GM21723 (cell line): ENCODE data around the gene MICU2.

Source experiments
- ATAC-seq: cut with Tn5 transposase; IDR thresholded peaks from one replicate; pipeline ENCODE4 v1.9.1; 2021; ENCODE audit warnings: mild to moderate bottlenecking, moderate library complexity; ENCODE audit not compliant: unreplicated experiment

Gene MICU2

DNA sequence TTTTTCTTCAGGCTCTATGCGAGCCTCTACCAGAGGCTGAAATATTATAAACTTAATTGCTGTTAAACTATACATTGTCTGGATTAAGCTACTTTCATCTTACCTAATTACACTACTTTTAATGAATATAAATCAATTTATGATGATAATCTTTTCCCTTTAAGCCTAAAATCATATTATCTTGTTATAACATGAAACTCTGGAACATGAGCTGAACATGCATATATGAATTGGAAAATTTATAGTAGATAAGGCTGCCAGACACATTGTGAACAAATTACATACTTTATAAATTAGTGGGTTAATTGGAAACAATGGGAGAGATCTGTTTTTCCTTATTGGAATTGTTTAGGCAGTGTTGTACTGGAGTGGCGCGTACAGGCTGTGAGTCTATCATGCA lies 99.6 kb downstream of the MICU2 start:
- no peak for ATAC-seq

DNA sequence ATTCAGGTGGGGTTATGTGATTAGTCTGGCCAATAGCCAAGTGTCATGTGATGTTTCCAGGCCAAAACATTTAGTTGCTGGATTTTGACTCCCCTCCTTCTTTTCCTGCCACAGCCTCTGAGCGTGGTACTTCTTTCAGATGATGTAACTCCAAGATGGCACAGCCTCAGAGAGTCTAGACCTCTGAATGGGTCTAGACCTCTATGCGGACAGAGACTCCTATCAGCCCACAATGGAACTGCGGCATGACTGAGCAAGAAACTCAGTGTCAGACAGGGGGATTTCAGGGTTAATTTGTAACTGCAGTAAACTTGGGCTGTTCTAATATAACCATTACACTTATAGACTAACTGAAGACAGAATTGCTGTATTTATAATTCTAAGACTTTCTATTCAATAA lies 102.3 kb downstream of the MICU2 start:
- ATAC-seq: no peak

DNA sequence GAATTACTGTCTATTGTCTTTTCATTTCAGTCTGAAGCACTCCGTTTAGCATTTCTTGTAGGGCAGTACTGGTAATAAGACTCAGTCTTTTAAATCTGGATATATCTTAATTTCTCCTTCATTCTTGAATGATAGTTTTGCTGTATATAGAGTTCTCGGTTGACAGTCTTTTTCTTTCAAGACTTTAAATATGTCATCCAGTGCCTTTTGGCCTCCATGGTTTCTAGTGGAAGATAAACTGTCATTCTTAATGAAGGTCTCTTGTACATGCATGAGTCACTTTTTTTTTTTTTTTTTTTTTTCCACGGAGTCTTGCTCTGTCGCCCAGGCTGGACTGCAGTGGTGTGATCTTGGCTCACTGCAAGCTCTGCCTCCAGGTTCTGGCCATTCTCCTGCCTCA lies 117.6 kb downstream of the MICU2 start:
- no peak for ATAC-seq

DNA sequence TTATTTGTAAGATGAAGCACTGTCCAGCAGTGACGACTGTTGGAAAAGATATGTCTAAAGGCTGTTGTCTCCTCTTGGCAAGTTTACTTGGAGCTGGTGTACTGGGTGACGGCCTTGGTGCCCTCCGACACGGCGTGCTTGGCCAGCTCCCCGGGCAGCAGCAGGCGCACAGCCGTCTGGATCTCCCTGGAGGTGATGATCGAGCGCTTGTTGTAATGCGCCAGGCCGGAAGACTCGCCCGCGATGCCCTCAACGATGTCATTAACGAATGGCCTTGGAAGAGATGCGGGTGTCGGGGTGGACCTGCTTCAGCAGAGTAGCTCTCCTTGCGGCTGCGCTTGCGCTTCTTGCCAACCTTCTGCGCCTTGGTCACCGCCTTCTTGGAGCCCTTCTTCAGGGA lies 120.2 kb downstream of the MICU2 start:
- no peak for ATAC-seq

DNA sequence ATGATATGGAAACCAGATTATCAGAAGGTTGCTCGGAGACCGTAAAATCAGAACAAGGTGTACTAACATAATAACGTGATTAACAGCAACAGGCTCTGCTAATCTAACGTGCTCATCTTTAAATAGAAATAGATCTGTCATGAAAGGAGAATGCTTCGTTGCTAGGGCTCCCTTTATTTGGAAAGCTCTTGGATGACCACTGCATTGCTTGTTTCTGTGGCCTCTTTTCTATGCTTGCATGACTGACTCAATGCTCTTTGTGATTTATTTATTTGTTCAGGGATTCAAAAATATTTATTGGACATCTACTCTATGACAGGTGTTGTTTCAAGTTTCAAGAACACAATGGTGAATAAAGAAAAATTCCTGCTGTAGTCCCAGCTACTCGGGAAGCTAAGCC lies 122.6 kb downstream of the MICU2 start:
- no peak for ATAC-seq

DNA sequence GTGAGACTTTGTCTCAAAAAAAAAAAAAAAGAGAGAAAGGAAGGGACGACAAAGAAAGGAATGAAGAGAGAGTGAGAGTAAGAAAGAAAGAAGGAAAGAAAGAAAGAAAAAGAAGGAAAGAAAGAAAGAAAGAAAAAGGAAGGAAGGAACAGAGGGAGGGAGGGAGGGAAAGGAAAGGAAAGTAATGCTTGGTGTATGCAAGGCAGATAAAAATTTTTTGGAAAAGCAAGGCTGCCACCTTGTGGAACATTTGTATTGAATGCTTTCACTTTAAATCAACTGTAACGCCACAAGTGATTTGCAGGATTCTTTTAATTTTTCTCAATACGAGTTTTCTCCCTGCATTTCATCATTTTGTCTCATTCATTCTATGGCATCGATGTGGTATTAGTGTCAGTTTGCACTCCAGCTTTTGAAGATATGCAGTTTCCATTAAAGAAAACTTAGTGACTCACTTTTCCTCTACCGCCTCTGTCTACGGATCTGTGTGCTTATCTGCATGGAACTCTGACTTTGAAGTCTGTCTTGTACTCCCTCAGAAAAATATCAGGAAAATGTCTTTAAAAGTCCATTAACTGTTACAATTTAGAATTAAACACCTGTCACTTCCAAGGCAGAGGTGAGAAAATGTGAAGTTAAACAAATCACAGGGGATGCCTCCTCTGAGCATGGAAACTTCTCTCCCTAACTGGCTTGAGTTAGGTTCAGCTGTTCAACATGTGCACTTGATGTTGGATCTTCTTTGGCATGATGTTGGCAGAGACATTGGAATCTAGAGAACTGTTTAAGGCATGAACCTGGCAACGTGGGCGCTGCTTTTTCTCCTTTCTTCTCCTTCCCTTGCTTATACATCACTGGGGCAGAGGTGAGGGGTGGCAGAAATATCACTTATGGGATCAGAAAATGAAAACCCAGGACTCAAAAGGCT lies 124.8 kb downstream of the MICU2 start:
- no peak for ATAC-seq

DNA sequence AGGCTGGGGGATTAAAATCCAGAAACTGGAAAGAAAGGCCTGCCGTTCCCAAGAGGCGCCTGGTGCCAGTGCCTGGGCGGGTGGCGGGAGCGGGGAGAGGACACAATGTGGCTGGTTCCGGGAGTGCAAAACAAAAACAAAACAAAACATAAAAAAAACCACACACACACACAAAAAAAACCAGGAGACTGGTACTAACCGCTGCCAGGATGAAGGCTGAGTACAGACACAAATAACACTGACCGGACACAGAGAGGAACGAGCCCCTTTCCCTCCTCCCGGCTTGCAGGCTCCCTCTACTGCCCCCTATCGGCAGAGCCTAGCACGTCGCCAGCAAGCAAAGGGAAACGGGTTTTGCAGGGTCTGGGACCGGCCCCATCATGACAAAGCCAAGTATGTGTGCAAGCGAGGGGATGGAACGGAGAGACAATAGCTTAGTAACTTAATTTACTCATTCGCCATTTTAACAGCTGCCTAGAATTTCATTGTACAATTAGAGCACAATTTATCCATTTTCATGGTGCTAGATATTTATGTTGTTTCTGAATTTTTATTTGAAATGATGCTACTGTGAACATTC lies 127.0 kb downstream of the MICU2 start:
- peak; percentile 87 for ATAC-seq

DNA sequence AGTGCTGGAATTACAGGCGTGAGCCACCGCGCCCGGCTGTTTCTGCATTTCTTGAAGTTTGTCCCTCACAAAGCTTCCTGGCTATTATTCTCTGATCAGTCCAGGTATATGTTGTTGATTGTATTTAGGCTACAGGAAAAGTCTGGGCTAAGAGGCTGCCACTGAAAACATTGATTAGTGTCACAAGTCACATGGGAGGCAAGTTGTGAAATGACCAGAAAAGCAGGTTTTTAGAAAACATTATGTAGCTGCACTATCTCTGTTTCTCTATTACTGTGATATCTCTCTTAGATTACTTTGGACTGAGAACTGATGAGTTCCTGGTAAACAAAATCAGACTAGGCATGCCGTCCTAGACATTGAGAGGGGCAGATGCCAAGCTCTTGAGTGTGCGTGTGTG lies 128.9 kb downstream of the MICU2 start:
- no peak for ATAC-seq

DNA sequence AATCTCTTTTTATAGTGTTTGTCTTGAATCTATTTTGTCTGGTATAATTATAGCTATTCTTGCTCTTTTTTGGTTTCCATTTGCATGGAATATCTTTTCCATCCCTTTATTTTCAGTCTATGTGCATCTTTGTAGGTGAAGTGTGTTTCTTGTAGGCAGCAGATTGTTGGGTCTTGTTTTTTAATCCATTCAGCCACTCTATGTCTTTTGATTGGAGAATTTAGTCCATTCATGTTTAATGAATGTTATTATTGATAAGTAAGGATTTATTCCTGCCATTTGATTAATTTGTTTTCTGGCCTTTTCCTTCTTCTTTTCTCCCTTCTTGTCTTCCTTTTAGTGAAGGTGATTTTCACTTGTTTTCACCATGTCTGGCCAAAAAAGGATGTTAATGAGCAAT lies 133.2 kb downstream of the MICU2 start:
- ATAC-seq: no peak

DNA sequence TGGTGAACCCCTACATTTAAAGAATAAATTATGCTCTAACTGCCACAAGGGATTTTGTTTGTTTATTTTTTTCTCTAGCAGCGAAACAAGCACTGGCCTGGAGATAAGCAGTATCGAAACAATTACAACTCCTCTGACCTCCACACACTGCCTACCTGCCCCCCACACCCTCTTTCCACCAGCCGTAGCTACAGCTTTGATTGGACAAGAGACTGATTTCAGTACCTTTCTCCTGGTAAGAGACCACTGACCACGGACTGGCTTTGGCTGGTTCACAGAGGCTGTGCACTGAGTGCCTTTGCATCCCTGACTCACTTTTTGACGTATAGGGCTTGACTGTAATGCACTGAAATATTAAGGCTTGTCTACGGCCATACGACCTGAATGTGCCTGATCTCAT lies 137.4 kb downstream of the MICU2 start:
- no peak for ATAC-seq

DNA sequence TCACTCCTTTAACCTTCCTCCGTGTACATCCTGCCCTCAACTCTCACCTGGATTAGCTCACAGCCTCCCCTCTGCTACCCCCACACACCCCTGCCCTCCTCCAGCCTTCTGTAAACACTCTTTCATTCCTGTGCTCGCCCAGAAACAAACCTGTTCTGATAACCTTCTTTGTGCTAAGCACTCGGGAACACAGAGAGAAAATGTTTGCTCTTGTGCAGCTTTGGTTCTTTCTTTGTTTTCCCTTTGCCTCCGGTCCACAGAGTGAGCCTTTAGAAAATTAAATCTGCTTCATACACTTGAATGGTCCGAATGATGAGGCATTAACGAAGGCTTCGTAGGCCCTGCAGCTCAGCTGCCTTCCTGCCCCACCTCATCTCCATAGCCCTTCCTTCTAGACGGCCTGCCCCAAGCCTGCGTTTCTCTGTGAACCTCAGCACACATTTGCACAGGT lies 138.2 kb downstream of the MICU2 start:
- no peak for ATAC-seq

DNA sequence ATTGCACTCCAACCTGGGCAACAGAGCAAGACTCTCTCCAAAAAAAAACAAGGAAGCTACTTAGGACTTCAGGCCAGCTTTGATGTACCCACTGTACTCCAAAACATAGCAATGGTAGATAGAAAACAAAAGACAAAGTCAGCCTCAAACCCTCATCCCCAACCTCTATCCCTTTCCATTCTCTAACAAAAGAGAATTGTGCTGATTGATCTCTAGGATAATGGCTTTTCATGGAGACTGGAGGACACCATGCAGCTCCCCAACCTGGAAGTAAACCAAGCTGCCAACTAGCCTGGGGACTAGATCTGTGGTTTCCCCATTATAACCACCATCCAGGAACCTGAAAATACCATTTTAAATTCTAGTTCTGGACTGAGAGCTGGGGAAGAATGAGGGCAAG lies 140.5 kb downstream of the MICU2 start:
- no peak for ATAC-seq

DNA sequence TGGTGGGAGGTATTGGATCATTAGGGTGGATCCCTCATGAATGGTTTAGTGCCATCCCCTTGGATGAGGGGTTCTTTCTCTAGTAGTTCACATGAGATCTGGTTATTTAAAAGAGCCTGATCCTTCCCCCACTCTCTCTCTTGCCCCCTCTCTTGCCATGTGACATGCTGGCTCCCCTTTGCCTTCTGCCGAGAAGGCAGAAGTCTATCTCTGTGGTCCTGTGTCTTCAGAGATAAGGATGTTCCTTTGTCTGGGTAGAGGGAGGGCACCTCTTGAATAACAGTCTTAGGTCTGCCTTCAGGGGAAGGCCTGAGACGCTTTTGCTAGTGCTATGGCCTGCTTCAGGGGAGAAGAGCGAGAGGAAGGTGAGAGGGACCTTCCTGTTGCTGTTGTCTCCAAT lies 142.8 kb downstream of the MICU2 start:
- ATAC-seq: no peak

DNA sequence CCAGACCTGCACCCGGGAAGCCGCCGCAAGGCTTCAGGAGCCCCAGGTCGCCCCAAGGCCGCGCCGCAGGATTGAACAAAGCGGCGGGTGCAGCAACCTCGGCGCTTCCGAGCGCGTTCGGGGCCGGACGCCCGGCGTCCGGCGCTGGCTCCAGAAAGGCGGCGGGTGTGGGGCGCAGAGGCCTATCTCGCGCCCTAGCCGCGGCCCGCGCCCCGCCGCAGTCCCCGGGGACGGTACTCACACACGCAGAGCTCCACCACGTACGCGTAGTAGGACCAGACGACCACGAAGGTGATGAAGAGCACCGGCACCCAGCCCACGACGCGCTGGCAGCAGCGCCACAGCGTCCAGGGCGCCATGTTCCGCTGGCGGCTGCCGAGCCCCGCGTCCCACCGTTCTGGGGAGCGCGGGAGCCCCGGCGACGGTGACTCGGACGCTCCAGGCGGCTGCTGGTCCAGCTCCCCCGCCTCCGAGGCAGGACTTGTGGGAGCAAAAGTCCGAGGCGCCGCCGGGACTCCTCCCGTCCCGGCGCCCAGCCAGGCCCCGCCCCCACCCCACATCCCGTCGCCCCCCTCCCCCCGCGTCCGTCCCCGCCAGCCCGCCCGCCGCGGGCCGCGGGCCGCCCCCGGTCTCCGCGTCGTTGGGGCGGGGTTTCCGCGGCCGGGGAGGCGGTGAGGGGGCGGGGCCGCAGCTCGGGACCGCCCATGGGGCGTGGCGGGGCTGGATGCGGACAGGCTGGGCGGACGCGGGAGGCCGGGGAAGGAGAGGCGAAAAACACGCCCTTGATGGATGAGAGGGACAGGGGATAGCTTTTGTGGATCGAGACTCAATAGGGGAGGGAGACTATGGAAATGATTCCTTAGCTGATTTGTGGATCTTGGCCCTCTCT lies 144.9 kb downstream of the MICU2 start, which contains the start of gene ZDHHC20:
Gene ZDHHC20, minus strand, starts transcription at position 491 of the 889 bp plus-strand sequence. Its CDS starts 132 bp downstream, at position 359.
- peak; percentile 81 for ATAC-seq

DNA sequence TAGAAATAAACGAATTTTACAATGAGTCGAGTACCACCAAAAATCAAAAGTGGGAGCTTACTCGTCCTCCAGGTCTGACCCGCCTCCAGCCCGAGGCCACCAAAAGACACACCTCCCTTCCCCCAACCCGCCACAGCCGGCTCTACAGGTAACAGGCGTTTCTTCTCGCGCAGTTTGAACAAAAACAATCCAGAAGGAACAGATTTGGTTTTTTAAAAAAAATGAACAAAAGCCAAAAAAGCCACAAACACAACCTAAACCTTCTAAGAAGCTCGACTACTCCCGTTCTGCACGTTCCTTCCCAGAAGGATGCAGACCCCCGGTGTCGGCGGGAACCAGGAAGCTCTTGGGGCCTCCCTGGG lies 145.5 kb downstream of the MICU2 start:
- peak; percentile 55 for ATAC-seq

DNA sequence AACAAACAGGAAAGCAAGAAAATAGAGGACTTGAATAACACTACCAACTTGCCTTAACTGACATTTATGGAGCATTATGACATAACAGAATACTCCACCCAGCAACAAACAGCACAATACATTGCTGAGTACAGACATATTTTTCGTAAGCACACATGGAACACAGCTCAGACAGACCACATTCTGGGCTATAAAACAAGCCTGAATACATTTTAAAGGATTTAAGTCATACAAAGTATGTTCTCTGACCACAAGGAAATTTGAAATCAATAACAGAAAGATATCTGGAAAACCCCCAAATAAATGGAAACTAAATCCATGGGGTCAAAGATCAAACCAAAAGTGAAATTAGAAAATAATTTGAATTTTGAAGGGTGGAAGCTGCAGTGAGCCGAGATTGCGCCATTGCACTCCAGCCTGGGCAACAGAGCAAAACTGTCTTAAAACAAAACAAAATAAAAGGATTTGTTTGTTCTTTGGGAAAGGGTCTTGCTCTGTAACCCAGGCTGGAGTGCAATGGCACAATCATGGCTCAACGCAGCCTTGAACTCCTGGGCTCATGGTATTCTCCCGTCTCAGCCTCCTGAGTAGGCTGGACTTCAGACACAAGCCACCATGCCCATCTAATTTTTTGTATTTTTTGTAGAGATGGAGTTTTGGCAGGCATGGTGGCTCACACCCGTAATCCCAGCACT lies 150.4 kb downstream of the MICU2 start:
- ATAC-seq: no peak

DNA sequence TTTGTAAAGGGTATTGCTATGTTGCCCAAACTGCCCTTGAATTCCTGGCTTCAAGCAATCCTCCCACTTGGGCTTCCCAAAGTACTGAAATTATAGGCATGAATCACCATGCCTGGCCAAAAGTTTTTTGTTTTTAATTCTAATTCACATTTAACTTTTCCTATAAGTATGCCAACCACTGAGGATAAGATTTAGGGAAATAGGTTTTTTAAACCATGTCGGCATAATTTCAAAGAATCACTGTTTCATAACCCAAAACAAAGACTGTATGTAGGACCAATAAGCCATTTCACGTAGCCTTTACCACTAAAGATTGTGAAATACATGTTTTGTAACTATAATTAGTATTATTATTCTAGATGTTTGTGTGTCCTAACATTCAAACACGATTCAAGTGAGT lies 153.0 kb downstream of the MICU2 start:
- no peak for ATAC-seq

DNA sequence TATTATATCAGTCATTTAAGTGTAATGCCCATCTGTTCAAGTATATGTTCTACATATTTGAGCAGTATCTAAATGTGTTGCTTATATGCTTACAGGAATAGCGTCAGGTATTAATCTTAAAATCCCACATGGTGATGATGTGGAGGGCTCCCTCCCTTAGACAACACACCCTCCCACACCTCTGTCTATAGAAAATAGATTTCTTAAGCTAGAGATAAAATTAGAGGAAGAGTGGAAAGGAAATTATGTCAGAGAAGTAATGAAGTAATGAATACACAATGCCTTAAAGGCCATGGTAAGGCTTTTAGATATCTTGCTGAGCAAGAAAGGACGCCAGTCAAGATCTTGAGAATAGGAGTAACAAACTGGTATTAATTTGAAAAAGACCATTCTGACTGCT lies 157.3 kb downstream of the MICU2 start:
- ATAC-seq: no peak

DNA sequence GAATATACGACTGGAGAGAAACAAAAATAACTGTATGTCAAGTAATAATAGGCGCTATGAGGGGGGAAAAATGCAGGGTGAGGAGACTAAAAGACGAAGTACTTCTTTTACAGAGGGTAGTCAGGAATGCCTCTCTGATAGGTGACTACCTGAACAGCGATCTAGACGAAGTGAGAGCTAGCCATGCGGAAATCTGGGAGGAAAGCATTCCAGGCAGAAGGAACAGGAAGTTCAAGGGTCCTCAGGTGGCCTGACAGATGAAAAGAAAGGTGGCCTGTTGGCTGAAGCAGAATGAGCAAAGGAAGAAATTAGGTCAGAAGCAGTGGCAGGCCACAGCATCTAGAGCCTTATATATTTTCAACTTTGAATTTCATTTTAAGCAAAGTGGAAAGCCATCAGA lies 158.2 kb downstream of the MICU2 start:
- no peak for ATAC-seq

DNA sequence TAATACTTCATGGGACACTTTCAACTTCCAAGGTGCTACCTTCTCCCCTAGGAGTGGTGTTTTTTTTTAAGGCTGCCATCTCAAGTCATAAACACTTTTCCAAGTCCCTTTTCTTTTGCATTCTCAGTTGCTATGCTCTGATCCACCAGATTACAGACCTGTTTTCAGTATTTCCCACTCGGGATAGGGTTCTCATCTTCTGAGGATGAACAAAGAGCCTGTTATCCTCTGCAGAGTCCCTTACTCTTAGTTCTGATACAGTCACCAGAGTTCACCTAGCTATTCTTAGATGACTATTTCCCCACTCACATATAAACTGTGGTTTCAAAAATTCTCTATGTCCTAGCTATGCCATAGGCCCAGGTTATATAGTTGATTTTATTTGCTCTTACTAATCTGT lies 160.8 kb downstream of the MICU2 start:
- no peak for ATAC-seq
